GM23338 (cell line): ENCODE measurements around the gene KCNS3. TPM values are rescaled to one million over a fixed set of nuclear protein-coding genes. Genes with fewer than 3 reads are reported as not detected.
A peak's percentile ranks its signal among the peaks of the same experiment; 100 is the strongest.

Experiments
- ATAC-seq: fragments of 200-7000 bp; cut with Tn5 transposase; 3 replicates; pipeline ENCODE4 v1.9.1; 2020
- DNase-seq: peaks from one replicate; pipeline ENCODE4 v3.0.0-alpha.2; 2015; ENCODE audit warnings: low spot score
- H2AFZ ChIP-seq: fragments of 200-600 bp; sonication (generic); 2 replicates; pipeline ENCODE4 v1.8.0; 2016; ENCODE audit warnings: antibody characterized with exemption, mild to moderate bottlenecking, moderate library complexity
- H3F3A ChIP-seq: fragments of 200-600 bp; sonication (generic); replicated peaks from 2 replicates; pipeline ENCODE4 v1.8.0; 2017; ENCODE audit warnings: antibody characterized with exemption, mixed run types, low read depth
- H3K27ac ChIP-seq: fragments of 200-600 bp; sonication (generic); 2 replicates; pipeline ENCODE4 v1.6.1; 2016; ENCODE audit warnings: low read depth
- H3K27me3 ChIP-seq: fragments of 200-600 bp; sonication (generic); 2 replicates; pipeline ENCODE4 v1.8.0; 2016; ENCODE audit warnings: mild to moderate bottlenecking, mixed run types, moderate library complexity; ENCODE audit not compliant: insufficient read depth
- H3K36me3 ChIP-seq: fragments of 200-600 bp; sonication (generic); 2 replicates; pipeline ENCODE4 v1.8.0; 2016; ENCODE audit warnings: mild to moderate bottlenecking; ENCODE audit not compliant: insufficient read depth
- H3K4me1 ChIP-seq: fragments of 200-600 bp; sonication (generic); 2 replicates; pipeline ENCODE4 v1.8.0; 2016; ENCODE audit warnings: mild to moderate bottlenecking, moderate library complexity; ENCODE audit not compliant: insufficient read depth
- H3K4me2 ChIP-seq: fragments of 200-600 bp; sonication (generic); 2 replicates; pipeline ENCODE4 v1.7.1; 2017; ENCODE audit warnings: mixed run types
- H3K4me3 ChIP-seq: fragments of 200-600 bp; sonication (generic); 2 replicates; pipeline ENCODE4 v1.6.1; 2016; ENCODE audit warnings: mixed run types
- H3K79me2 ChIP-seq: fragments of 200-600 bp; sonication (generic); replicated peaks from 2 replicates; pipeline ENCODE4 v1.8.0; 2017; ENCODE audit warnings: mild to moderate bottlenecking; ENCODE audit not compliant: insufficient read depth
- H3K9me2 ChIP-seq: fragments of 200-600 bp; sonication (generic); 2 replicates; pipeline ENCODE4 v1.8.0; 2017; ENCODE audit not compliant: insufficient read depth
- H4K20me1 ChIP-seq: fragments of 200-600 bp; sonication (generic); replicated peaks from 2 replicates; pipeline ENCODE4 v1.8.0; 2017; ENCODE audit warnings: mild to moderate bottlenecking; ENCODE audit not compliant: insufficient read depth
- H3K27ac Mint-ChIP-seq: 2 replicates; pipeline ENCODE4 v1.8.0; 2020; ENCODE audit warnings: inconsistent platforms, mild to moderate bottlenecking, moderate library complexity, mixed read lengths
- H3K27me3 Mint-ChIP-seq: 3 replicates; pipeline ENCODE4 v1.8.0; 2022; ENCODE audit warnings: low read depth, mild to moderate bottlenecking, moderate library complexity, mixed read lengths, inconsistent platforms; ENCODE audit not compliant: insufficient read depth, poor library complexity
- H3K36me3 Mint-ChIP-seq: 3 replicates; pipeline ENCODE4 v1.8.0; 2021; ENCODE audit warnings: low read depth, mild to moderate bottlenecking, inconsistent platforms, moderate library complexity, mixed read lengths
- H3K4me1 Mint-ChIP-seq: 3 replicates; pipeline ENCODE4 v1.8.0; 2020; ENCODE audit warnings: mild to moderate bottlenecking, inconsistent platforms, mixed read lengths
- H3K4me3 Mint-ChIP-seq: 3 replicates; pipeline ENCODE4 v1.8.0; 2021; ENCODE audit warnings: moderate library complexity, mild to moderate bottlenecking, inconsistent platforms, mixed read lengths
- H3K9me3 Mint-ChIP-seq: 3 replicates; pipeline ENCODE4 v1.8.0; 2020; ENCODE audit warnings: moderate library complexity, mild to moderate bottlenecking, inconsistent platforms, mixed read lengths
- EZH2phosphoT487 ChIP-seq: fragments of 200-600 bp; sonication (generic); IDR thresholded peaks from one replicate; pipeline ENCODE4 v1.8.1; 2018; ENCODE audit warnings: antibody characterized with exemption; ENCODE audit not compliant: unreplicated experiment
- JUNB ChIP-seq: IDR thresholded peaks from one replicate; pipeline ENCODE4 v1.6.1; 2016; ENCODE audit warnings: antibody characterized with exemption; ENCODE audit not compliant: unreplicated experiment
- NANOG ChIP-seq: IDR thresholded peaks from 2 replicates; pipeline ENCODE4 v1.6.1; 2016; ENCODE audit warnings: antibody characterized with exemption, borderline replicate concordance
- REST ChIP-seq: IDR thresholded peaks from one replicate; pipeline ENCODE4 v1.6.1; 2018; ENCODE audit warnings: antibody characterized with exemption; ENCODE audit not compliant: unreplicated experiment
- ZNF462 ChIP-seq: fragments of 250-450 bp; sonication (Bioruptor Pico); IDR thresholded peaks from 2 replicates; pipeline ENCODE4 v1.5.0; 2020; ENCODE audit warnings: mild to moderate bottlenecking, moderate library complexity
- polyA plus RNA-seq: library from polyadenylated mRNA; unstranded; fragments of >200 nt; fragmentation: Nextera tagmentation; extraction: Ambion mirVana; gene quantifications from 2 replicates; pipeline ENCODE4 v1.2.1, GENCODE V29; 2016
- total RNA-seq: library from RNA; depleted of rRNA; stranded (reverse); fragments of >200 nt; shearing (Covaris generic); gene quantifications from 2 replicates; pipeline ENCODE4 v1.2.3, GENCODE V29; 2014
- TF ChIP-seq, protein P1 (sequence below): IDR thresholded peaks from 2 replicates; pipeline ENCODE4 v1.6.1; 2016; ENCODE audit warnings: antibody characterized with exemption

The KCNS3 gene
- total and polyA plus RNA-seq, 2 experiments from 2014 or later = 23.2 to 80.0 TPM

GRCh38 chr2:17916584-17916983 is 38.1 kb downstream of the KCNS3 start:
- H4K20me1 ChIP-seq = peaks cover 40% of the 10 kb centered on the region; the same call in 1 of the 2 replicates
- H3K4me1 Mint-ChIP-seq = peaks cover 51% of the 10 kb centered on the region
- H3K27ac ChIP-seq = no peak overlapping the region
- no peaks in the 10 kb centered on the region for H3K9me3 Mint-ChIP-seq
- ATAC-seq (no peak), DNase-seq (no peak)
- peaks cover 66% of the 10 kb centered on the region for H3K79me2 ChIP-seq
- H3K27me3 Mint-ChIP-seq = peaks cover 11% of the 10 kb centered on the region
- H3F3A ChIP-seq = no peaks in the 10 kb centered on the region
- no peak overlapping the region for H3K4me3 Mint-ChIP-seq
- 0 out of 2 replicates have a peak overlapping the region, but pooled peaks have one; percentile 24 for H3K4me2 ChIP-seq
- no peak overlapping the region for H3K4me3 ChIP-seq
- H2AFZ ChIP-seq = no peak overlapping the region
- H3K36me3 ChIP-seq = no peaks in the 10 kb centered on the region
- H3K27ac Mint-ChIP-seq = no peak overlapping the region; the same call in 1 of the 2 replicates
- H3K4me1 ChIP-seq = peaks cover 27% of the 10 kb centered on the region
- H3K36me3 Mint-ChIP-seq = peaks cover 4% of the 10 kb centered on the region; the same call in 2 of the 3 replicates
- H3K9me2 ChIP-seq = no peaks in the 10 kb centered on the region
- no peaks in the 10 kb centered on the region for H3K27me3 ChIP-seq
- TF ChIP-seq, protein P1, sequence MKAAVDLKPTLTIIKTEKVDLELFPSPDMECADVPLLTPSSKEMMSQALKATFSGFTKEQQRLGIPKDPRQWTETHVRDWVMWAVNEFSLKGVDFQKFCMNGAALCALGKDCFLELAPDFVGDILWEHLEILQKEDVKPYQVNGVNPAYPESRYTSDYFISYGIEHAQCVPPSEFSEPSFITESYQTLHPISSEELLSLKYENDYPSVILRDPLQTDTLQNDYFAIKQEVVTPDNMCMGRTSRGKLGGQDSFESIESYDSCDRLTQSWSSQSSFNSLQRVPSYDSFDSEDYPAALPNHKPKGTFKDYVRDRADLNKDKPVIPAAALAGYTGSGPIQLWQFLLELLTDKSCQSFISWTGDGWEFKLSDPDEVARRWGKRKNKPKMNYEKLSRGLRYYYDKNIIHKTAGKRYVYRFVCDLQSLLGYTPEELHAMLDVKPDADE = no peak
- TF ChIP-seq JUNB (no peak), NANOG (no peak), EZH2phosphoT487 (no peak), REST (no peak), ZNF462 (CRISPR knock-in tag) (no peak)
